ENCODE data around the gene MPRIP. TPM values are rescaled to one million over a fixed set of nuclear protein-coding genes. Genes with fewer than 3 reads are reported as not detected.

Gene MPRIP
- total and polyA plus RNA-seq, 2 experiments from 2014 or later: 91.7 to 202 TPM

- no peak for DNase-seq (ENCODE audit: low spot score)
- Histone ChIP-seq H3K4me2 (no peak overlapping the region), H4K20me1 (ENCODE audit: insufficient read depth, poor library complexity, severe bottlenecking) (no peaks in the 10 kb centered on the region), H3K79me2 (no peaks in the 10 kb centered on the region), H3K27ac (no peak overlapping the region), H3K4me1 (ENCODE audit: insufficient read depth) (peaks cover 28% of the 10 kb centered on the region), H2AFZ (no peak overlapping the region), H3K36me3 (replicated peaks; ENCODE audit: insufficient read depth, low read depth) (no peaks in the 10 kb centered on the region), H3K4me3 (no peak overlapping the region), H3K27me3 (no peaks in the 10 kb centered on the region), H3K9me2 (replicated peaks; ENCODE audit: insufficient read depth) (no peaks in the 10 kb centered on the region), H3K9me3 (ENCODE audit: low read depth) (no peaks in the 10 kb centered on the region)
- 85% methylated on average over 10 of the region's 10 CpGs for WGBS (ENCODE audit: low lambda C conversion rate, missing lambda C conversion rate)
- TF ChIP-seq EZH2 (IDR thresholded peaks at IDR 0.05; ENCODE audit: borderline replicate concordance) (no peak), CTCF (IDR thresholded peaks at IDR 0.05; ENCODE audit: poor library complexity) (no peak), EZH2phosphoT487 (IDR thresholded peaks at IDR 0.05; ENCODE audit: low read depth, severe bottlenecking, unreplicated experiment) (no peak)
Observed at GRCh38 chr17:17036524-17036998, 5.7 kb upstream of the MPRIP start.

DNA sequence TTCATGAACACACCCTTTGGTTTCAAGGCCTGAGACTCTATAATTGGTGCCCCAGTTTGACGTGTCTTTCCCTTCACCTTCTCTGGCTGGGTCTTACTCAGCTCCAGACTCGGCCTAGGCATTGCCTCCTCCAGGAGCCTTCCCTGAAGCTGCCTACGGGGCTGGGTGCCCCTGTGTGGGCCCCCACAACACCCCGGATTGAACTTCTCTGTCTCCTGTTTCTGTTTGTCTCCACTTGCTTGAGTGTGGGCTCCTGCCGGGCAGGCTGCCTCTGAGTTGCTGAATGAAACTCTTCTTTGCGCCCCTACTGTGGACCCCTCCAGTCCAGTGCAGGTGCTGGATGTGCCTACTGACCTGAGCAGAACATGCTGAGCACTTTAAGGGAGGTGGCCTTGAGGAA, 2.3 kb upstream of the MPRIP start:
- Histone ChIP-seq H3K4me2 (no peak overlapping the region), H3K4me3 (no peak overlapping the region), H3K36me3 (replicated peaks; ENCODE audit: insufficient read depth, low read depth) (no peaks in the 10 kb centered on the region), H3K27ac (no peak overlapping the region), H3K79me2 (peaks cover 22% of the 10 kb centered on the region), H3K9me3 (ENCODE audit: low read depth) (no peaks in the 10 kb centered on the region), H4K20me1 (ENCODE audit: insufficient read depth, poor library complexity, severe bottlenecking) (peaks cover 22% of the 10 kb centered on the region), H3K9me2 (replicated peaks; ENCODE audit: insufficient read depth) (no peaks in the 10 kb centered on the region), H3K27me3 (no peaks in the 10 kb centered on the region), H3K4me1 (ENCODE audit: insufficient read depth) (peaks cover 29% of the 10 kb centered on the region), H2AFZ (no peak overlapping the region)
- TF ChIP-seq EZH2 (IDR thresholded peaks at IDR 0.05; ENCODE audit: borderline replicate concordance): no peak
- no peak for TF ChIP-seq EZH2phosphoT487 (IDR thresholded peaks at IDR 0.05; ENCODE audit: low read depth, severe bottlenecking, unreplicated experiment)
- no peak for TF ChIP-seq CTCF (IDR thresholded peaks at IDR 0.05; ENCODE audit: poor library complexity)
- no peak for DNase-seq (ENCODE audit: low spot score)
- WGBS (ENCODE audit: low lambda C conversion rate, missing lambda C conversion rate): 82% methylated on average over 6 of the region's 6 CpGs

- Histone ChIP-seq H3K4me3 (no peak overlapping the region), H3K9me2 (replicated peaks; ENCODE audit: insufficient read depth) (no peaks in the 10 kb centered on the region), H3K79me2 (peaks cover 34% of the 10 kb centered on the region), H3K27me3 (no peaks in the 10 kb centered on the region), H3K9me3 (ENCODE audit: low read depth) (no peaks in the 10 kb centered on the region), H3K36me3 (replicated peaks; ENCODE audit: insufficient read depth, low read depth) (no peaks in the 10 kb centered on the region), H2AFZ (no peak overlapping the region), H3K4me2 (peak overlapping the region; percentile 83), H3K27ac (peak overlapping the region; percentile 87), H3K4me1 (ENCODE audit: insufficient read depth) (peaks cover 40% of the 10 kb centered on the region), H4K20me1 (ENCODE audit: insufficient read depth, poor library complexity, severe bottlenecking) (peaks cover 32% of the 10 kb centered on the region)
- peak; percentile 66 for DNase-seq (ENCODE audit: low spot score)
- TF ChIP-seq EZH2 (IDR thresholded peaks at IDR 0.05; ENCODE audit: borderline replicate concordance) (no peak), CTCF (IDR thresholded peaks at IDR 0.05; ENCODE audit: poor library complexity) (no peak), EZH2phosphoT487 (IDR thresholded peaks at IDR 0.05; ENCODE audit: low read depth, severe bottlenecking, unreplicated experiment) (no peak)
- 28% methylated on average over 5 of the region's 5 CpGs for WGBS (ENCODE audit: low lambda C conversion rate, missing lambda C conversion rate)
Observed at GRCh38 chr17:17041018-17041521, 1.2 kb upstream of the MPRIP start.
